H1 (cell line): ENCODE data around the gene ACTA2. TPM values are rescaled to one million over a fixed set of nuclear protein-coding genes. Genes with fewer than 3 reads are reported as not detected.

ENCODE experiments used
- CTCF ChIA-PET: fragments of 300-600 bp; sonication (Branson Sonifier 250); formaldehyde crosslinking; loops from one replicate; lab custom pipeline; 2021; ENCODE audit not compliant: partially characterized antibody; lab: Charles Lee
- POLR2A ChIA-PET: fragments of 300-600 bp; sonication (Branson Sonifier 250); formaldehyde crosslinking; loops from one replicate; lab custom pipeline; 2021; ENCODE audit warnings: inconsistent platforms; ENCODE audit not compliant: partially characterized antibody; lab: Charles Lee
- DNase-seq, 2 experiments: peaks; one replicate each; pipeline versions ENCODE4 v3.0.0 to v3.0.0-alpha.2; 2010 to 2022; ENCODE audit warnings: low spot score in 2 of 2, low read depth in 1 of 2, mixed read lengths in 1 of 2
- FAIRE-seq: peaks from 2 replicates; lab custom pipeline; 2011; peaks lifted over from hg19 to GRCh38; lab: Jason Lieb, UNC
- H2AFZ ChIP-seq: 2 replicates; pipeline ENCODE4 v1.8.1; 2012; ENCODE audit warnings: low read length, inconsistent platforms
- H2AK5ac ChIP-seq: 2 replicates; pipeline ENCODE4 v1.6.1; 2013; ENCODE audit warnings: low read depth, low read length
- H2BK120ac ChIP-seq: replicated peaks from 2 replicates; pipeline ENCODE3; 2013; ENCODE audit warnings: low read depth, low read length, inconsistent platforms
- H2BK12ac ChIP-seq: 2 replicates; pipeline ENCODE4 v1.6.1; 2013; ENCODE audit warnings: low read depth, low read length
- H2BK15ac ChIP-seq: 2 replicates; pipeline ENCODE4 v1.6.1; 2013; ENCODE audit warnings: low read length
- H2BK20ac ChIP-seq: 2 replicates; pipeline ENCODE4 v1.6.1; 2013; ENCODE audit warnings: low read length
- H2BK5ac ChIP-seq: 2 replicates; pipeline ENCODE4 v1.6.1; 2013; ENCODE audit warnings: low read depth, low read length
- H3K14ac ChIP-seq: 2 replicates; pipeline ENCODE4 v1.6.1; 2013; ENCODE audit warnings: inconsistent platforms; ENCODE audit not compliant: insufficient read length
- H3K18ac ChIP-seq: 2 replicates; pipeline ENCODE4 v1.6.1; 2013; ENCODE audit warnings: low read length; ENCODE audit errors: extremely low read depth
- H3K23ac ChIP-seq: 2 replicates; pipeline ENCODE4 v1.6.1; 2013; ENCODE audit warnings: inconsistent platforms; ENCODE audit not compliant: insufficient read length
- H3K23me2 ChIP-seq: 2 replicates; pipeline ENCODE4 v1.6.1; 2013; ENCODE audit warnings: low read depth, low read length
- H3K27ac ChIP-seq: 2 replicates; pipeline ENCODE4 v1.6.1; 2011; ENCODE audit warnings: low read depth, low read length, inconsistent platforms
- H3K27me3 ChIP-seq, 4 experiments: replicated peaks in 1 of 4; 1 replicate in 1 of 4; 2 replicates in 3 of 4; pipeline versions ENCODE4 v1.6.1 to v1.8.1; 2011 to 2013; ENCODE audit warnings: low read length in 3 of 4, mild to moderate bottlenecking in 3 of 4, inconsistent platforms in 2 of 4, mixed read lengths in 2 of 4, moderate library complexity in 1 of 4; ENCODE audit not compliant: control insufficient read depth in 3 of 4, insufficient read depth in 3 of 4; ENCODE audit errors: extremely low read depth in 1 of 4
- H3K36me3 ChIP-seq, 4 experiments: 2 replicates each; pipeline versions ENCODE4 v1.6.1 to v1.8.1; 2011 to 2013; ENCODE audit warnings: mild to moderate bottlenecking in 4 of 4, low read length in 3 of 4, moderate library complexity in 2 of 4, control low read depth in 1 of 4, inconsistent platforms in 1 of 4; ENCODE audit not compliant: insufficient read depth in 4 of 4, control insufficient read depth in 2 of 4
- H3K4ac ChIP-seq: replicated peaks from 2 replicates; pipeline ENCODE3; 2013; ENCODE audit warnings: low read length, low read depth, mixed read lengths, inconsistent platforms; ENCODE audit not compliant: insufficient read length
- H3K4me1 ChIP-seq, 4 experiments: replicated peaks in 1 of 4; 1 replicate in 1 of 4; 2 replicates in 3 of 4; pipeline versions ENCODE4 v1.6.1 to v1.8.1; 2011 to 2013; ENCODE audit warnings: low read length in 3 of 4, inconsistent platforms in 2 of 4, mixed read lengths in 1 of 4; ENCODE audit not compliant: insufficient read depth in 4 of 4, control insufficient read depth in 3 of 4
- H3K4me2 ChIP-seq, 2 experiments: 2 replicates each; pipeline versions ENCODE4 v1.6.1 to v1.8.1; 2011 to 2013; ENCODE audit warnings: low read depth in 2 of 2, low read length in 2 of 2, control low read depth in 1 of 2, inconsistent platforms in 1 of 2, mild to moderate bottlenecking in 1 of 2; ENCODE audit not compliant: insufficient read depth in 1 of 2
- H3K4me3 ChIP-seq, 4 experiments: fragments of 200-600, 300-600 bp in 1 of 4; sonication (generic), shearing (Covaris generic), sonication (Bioruptor Twin) in 1 of 4; 2 replicates each; pipeline versions ENCODE4 v1.5.1 to v1.8.1; 2011 to 2016; ENCODE audit warnings: low read length in 4 of 4, low read depth in 3 of 4, control low read depth in 2 of 4, inconsistent platforms in 2 of 4, mild to moderate bottlenecking in 2 of 4, mixed read lengths in 1 of 4, moderate library complexity in 1 of 4; ENCODE audit not compliant: insufficient read depth in 2 of 4; ENCODE audit errors: extremely low read depth in 1 of 4
- H3K56ac ChIP-seq: replicated peaks from 2 replicates; pipeline ENCODE3; 2013; ENCODE audit warnings: low read depth, mild to moderate bottlenecking, mixed read lengths, low read length, inconsistent platforms; ENCODE audit not compliant: insufficient read length
- H3K79me1 ChIP-seq: 2 replicates; pipeline ENCODE4 v1.6.1; 2013; ENCODE audit warnings: low read depth, low read length, control low read depth
- H3K79me2 ChIP-seq, 2 experiments: 2 replicates each; pipeline versions ENCODE4 v1.6.1 to v1.8.1; 2012 to 2013; ENCODE audit warnings: low read length in 2 of 2, mild to moderate bottlenecking in 2 of 2, inconsistent platforms in 1 of 2; ENCODE audit not compliant: insufficient read depth in 2 of 2, control insufficient read depth in 1 of 2
- H3K9ac ChIP-seq, 4 experiments: replicated peaks in 1 of 4; 1 replicate in 1 of 4; 2 replicates in 3 of 4; pipeline versions ENCODE4 v1.6.1 to v1.8.1; 2011 to 2013; ENCODE audit warnings: low read depth in 3 of 4, low read length in 3 of 4, control low read depth in 2 of 4, mild to moderate bottlenecking in 2 of 4, moderate library complexity in 2 of 4, inconsistent platforms in 1 of 4; ENCODE audit errors: extremely low read depth in 1 of 4
- H3K9me3 ChIP-seq, 2 experiments: 2 replicates each; pipeline versions ENCODE4 v1.6.1 to v1.8.1; 2012 to 2013; ENCODE audit warnings: mild to moderate bottlenecking in 2 of 2, moderate library complexity in 2 of 2, control low read depth in 1 of 2, inconsistent platforms in 1 of 2, low read depth in 1 of 2, low read length in 1 of 2, mixed read lengths in 1 of 2; ENCODE audit not compliant: insufficient read depth in 2 of 2
- H4K20me1 ChIP-seq, 2 experiments: replicated peaks in 1 of 2; 2 replicates each; pipeline versions ENCODE3 to v1.8.1; 2011 to 2013; ENCODE audit warnings: inconsistent platforms in 2 of 2, low read length in 2 of 2, mild to moderate bottlenecking in 1 of 2; ENCODE audit not compliant: insufficient read depth in 2 of 2, control insufficient read depth in 1 of 2
- H4K5ac ChIP-seq: 2 replicates; pipeline ENCODE4 v1.6.1; 2013; ENCODE audit warnings: low read length, low read depth, mixed read lengths, inconsistent platforms; ENCODE audit not compliant: insufficient read length
- H4K8ac ChIP-seq: 2 replicates; pipeline ENCODE4 v1.8.0; 2013; ENCODE audit warnings: mild to moderate bottlenecking, moderate library complexity, low read length, inconsistent platforms; ENCODE audit not compliant: insufficient read depth; ENCODE audit errors: extremely low read depth
- H4K91ac ChIP-seq: replicated peaks from 2 replicates; pipeline ENCODE3; 2013; ENCODE audit warnings: low read length, mixed read lengths, inconsistent platforms; ENCODE audit not compliant: insufficient read length
- CHD2 ChIP-seq: IDR thresholded peaks from 2 replicates; pipeline ENCODE4 v1.6.1; 2012; ENCODE audit warnings: low read length, improper control_type of control experiment
- FOSL1 ChIP-seq: IDR thresholded peaks from 2 replicates; pipeline ENCODE4 v1.6.1; 2011; ENCODE audit warnings: mild to moderate bottlenecking, low read depth, low read length, moderate library complexity; ENCODE audit not compliant: insufficient read depth
- MAFK ChIP-seq: IDR thresholded peaks from 2 replicates; pipeline ENCODE4 v1.6.1; 2012; ENCODE audit warnings: low read depth, mild to moderate bottlenecking, improper control_type of control experiment, low read length
- POU5F1 ChIP-seq: IDR thresholded peaks from 2 replicates; pipeline ENCODE4 v1.6.1; 2011; ENCODE audit warnings: low read depth, mild to moderate bottlenecking, low read length, moderate library complexity
- SP2 ChIP-seq: IDR thresholded peaks from 2 replicates; pipeline ENCODE4 v1.6.1; 2012; ENCODE audit warnings: mild to moderate bottlenecking, low read length, inconsistent platforms
- TEAD4 ChIP-seq: IDR thresholded peaks from 2 replicates; pipeline ENCODE4 v1.6.1; 2012; ENCODE audit warnings: low read depth, low read length, inconsistent platforms, mixed read lengths
- YY1 ChIP-seq: IDR thresholded peaks from 2 replicates; pipeline ENCODE4 v1.6.1; 2011; ENCODE audit warnings: low read depth, mild to moderate bottlenecking, low read length
- WGBS, 2 experiments: shearing (Covaris generic) in 1 of 2; methylation state at CpG; one replicate each; pipeline versions ENCODE4 v1.1.6 to v1.1.7; 2013 to 2015; ENCODE audit warnings: low lambda C conversion rate in 2 of 2, mixed read lengths in 2 of 2, inconsistent platforms in 1 of 2, low coverage in 1 of 2, missing lambda C conversion rate in 1 of 2; ENCODE audit not compliant: insufficient replicate concordance in 2 of 2, insufficient coverage in 1 of 2, insufficient read length in 1 of 2; ENCODE audit errors: extremely low coverage in 1 of 2, missing lambda C conversion rate in 1 of 2; 5-methylcytosine and 5-hydroxymethylcytosine counted together
- polyA plus RNA-seq, 7 experiments: library from polyadenylated mRNA; depleted of rRNA in 3 of 7; stranded (reverse) in 5 of 7; unstranded in 2 of 7; fragments of >200 nt in 5 of 7; fragments of 200-250 nt in 2 of 7; gene quantifications; 1 replicate in 5 of 7; 2 replicates in 1 of 7; 4 replicates in 1 of 7; pipeline versions ENCODE4 v1.2.1 to v1.2.3, GENCODE V29; 2011 to 2013; ENCODE audit warnings: missing spikeins in 2 of 7, mixed read lengths in 2 of 7
- total RNA-seq: library from RNA; stranded (reverse); fragmentation: NEBNext Ultra II Directional; extraction: Animal tissue kit (Norgen Biotek cat#: 25700); gene quantifications from 2 replicates; pipeline ENCODE4 v1.2.1, GENCODE V29; 2021

The ACTA2 gene
- total and polyA plus RNA-seq, 2 of the 8 experiments (the other 6 are each of a cell fraction or from before 2014, with no cell fraction given), result 3.5 to 8.9 TPM

- H3K4me2 ChIP-seq, result peak overlapping the region in 1 of 2 experiments; percentile 22; a peak in 1 of 4 replicates
Measured at GRCh38 chr10:88892222-88892967, 60.2 kb downstream of the ACTA2 start.

More at GRCh38 chr10:88892222-88892967, 60.2 kb downstream of the ACTA2 start:
- Histone ChIP-seq H2BK5ac (no peak overlapping the region), H3K23ac (no peak overlapping the region), H3K79me2 (no peaks in the 10 kb centered on the region), H3K23me2 (no peaks in the 10 kb centered on the region; the same call in 1 of the 2 replicates), H2BK12ac (no peak overlapping the region), H4K20me1 (no peaks in the 10 kb centered on the region), H2AK5ac (no peak overlapping the region), H2BK120ac (no peak overlapping the region), H3K4me1 (peaks cover 0 to 8% (median 3%) of the 10 kb centered on the region in 4 experiments; a peak in 3 of 7 replicates), H2AFZ (peak overlapping the region; percentile 38), H4K5ac (no peak overlapping the region)
- ChIA-PET POLR2A (interaction anchor here (0.9 kb wide), 1 partner anchor 305 kb away, joined by 3 read pairs; no protein-coding TSS in a partner anchor), CTCF (interaction anchor here (0.6 to 1.5 kb wide), 4 partner anchors 38 to 164 kb away, joined by 3 to 6 read pairs (median 3); no protein-coding TSS in a partner anchor)
- FAIRE-seq (no peak), DNase-seq (no peak)
- no peak for TF ChIP-seq MAFK
- no peak for TF ChIP-seq SP2
- no peak for TF ChIP-seq YY1
- TF ChIP-seq CHD2, result 0 out of 2 replicates have a peak, but pooled peaks have one; percentile 9
- TF ChIP-seq TEAD4, result no peak
- 0 out of 2 replicates have a peak, but pooled peaks have one; percentile 52 for TF ChIP-seq FOSL1
- TF ChIP-seq POU5F1, result 0 out of 2 replicates have a peak, but pooled peaks have one; percentile 54
- TF ChIP-seq, all 59 proteins: peak for 3
- H2BK15ac ChIP-seq, result no peak overlapping the region
- H3K4ac ChIP-seq, result no peak overlapping the region
- H3K56ac ChIP-seq, result no peak overlapping the region
- H3K9me3 ChIP-seq, result no peaks in the 10 kb centered on the region
- no peak overlapping the region for H4K91ac ChIP-seq
- no peak overlapping the region for H3K9ac ChIP-seq
- 78% methylated on average over 2 of the region's 2 CpGs; no CpG with 5 or more reads in 1 of the 2 experiments for WGBS, 2 experiments
- no peak overlapping the region for H3K14ac ChIP-seq
- no peaks in the 10 kb centered on the region for H3K27me3 ChIP-seq
- H3K36me3 ChIP-seq, result no peaks in the 10 kb centered on the region
- H3K79me1 ChIP-seq, result no peaks in the 10 kb centered on the region
- H3K27ac ChIP-seq, result no peak overlapping the region
- no peak overlapping the region for H3K18ac ChIP-seq
- H3K4me3 ChIP-seq, result no peak overlapping the region
- no peak overlapping the region for H2BK20ac ChIP-seq
- H4K8ac ChIP-seq, result no peak overlapping the region
